GM18517 (cell line): ENCODE measurements around the gene COL5A1.

Source experiments
- ATAC-seq: cut with Tn5 transposase; IDR thresholded peaks from one replicate; pipeline ENCODE4 v1.9.1; 2021; ENCODE audit warnings: mild to moderate bottlenecking, moderate library complexity; ENCODE audit not compliant: unreplicated experiment

Gene COL5A1

GRCh38 chr9:134863941-134864820 lies 222.6 kb downstream of the COL5A1 start:
- no peak for ATAC-seq

DNA sequence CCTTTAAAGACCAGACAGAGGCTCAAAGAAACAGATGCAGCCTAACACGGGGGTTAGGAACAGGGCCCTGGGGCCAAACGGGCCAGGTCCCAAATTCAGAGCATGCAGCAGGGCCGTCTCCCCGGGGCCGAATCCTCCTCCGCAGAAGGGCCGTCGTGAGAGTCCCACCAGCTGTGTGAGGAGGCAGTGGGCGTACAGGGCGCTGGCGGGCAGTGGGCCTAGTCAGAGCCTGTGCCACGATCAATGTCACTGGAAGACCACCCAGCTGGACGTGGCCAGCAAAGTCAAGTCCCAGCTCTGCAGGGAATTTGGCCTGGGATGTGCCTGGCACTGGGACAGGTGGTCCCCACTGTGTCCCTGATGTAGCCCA lies 223.2 kb downstream of the COL5A1 start:
- ATAC-seq: no peak

DNA sequence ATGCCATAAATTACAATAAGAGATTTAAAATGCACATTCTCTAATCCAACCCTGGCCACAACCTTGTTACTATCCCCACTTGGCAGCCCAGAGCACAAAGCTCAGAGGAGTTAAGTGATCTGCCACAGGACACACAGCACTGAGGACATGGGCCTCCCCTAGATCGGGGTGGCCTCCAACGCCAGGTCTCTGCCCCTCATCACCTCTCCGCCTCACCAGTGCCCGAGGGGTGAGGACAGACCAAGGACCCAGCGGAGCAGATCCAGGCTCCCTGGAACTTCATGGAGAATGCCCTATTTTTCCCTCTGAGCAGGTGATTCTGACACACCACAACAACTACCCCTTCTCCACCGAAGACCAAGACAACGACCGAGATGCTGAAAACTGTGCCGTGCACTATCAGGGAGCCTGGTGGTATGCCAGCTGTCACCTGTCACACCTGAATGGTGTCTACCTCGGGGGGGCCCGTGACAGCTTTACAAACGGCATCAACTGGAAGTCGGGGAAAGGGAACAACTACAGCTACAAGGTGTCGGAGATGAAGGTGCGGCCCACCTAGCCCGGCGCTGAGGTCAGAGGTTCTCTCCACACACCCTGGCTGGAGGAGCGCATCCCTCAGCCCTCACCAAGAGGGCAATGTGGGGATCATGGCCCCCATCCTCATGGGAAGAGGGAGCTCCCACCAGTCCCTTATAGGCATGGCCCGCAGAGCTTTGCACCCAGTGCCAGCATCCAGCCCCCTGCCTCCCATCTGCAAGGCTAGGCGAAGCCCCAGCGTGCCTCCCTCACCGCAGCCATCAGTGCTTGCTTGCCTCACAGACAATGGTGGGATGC lies 226.5 kb downstream of the COL5A1 start:
- ATAC-seq: no peak

DNA sequence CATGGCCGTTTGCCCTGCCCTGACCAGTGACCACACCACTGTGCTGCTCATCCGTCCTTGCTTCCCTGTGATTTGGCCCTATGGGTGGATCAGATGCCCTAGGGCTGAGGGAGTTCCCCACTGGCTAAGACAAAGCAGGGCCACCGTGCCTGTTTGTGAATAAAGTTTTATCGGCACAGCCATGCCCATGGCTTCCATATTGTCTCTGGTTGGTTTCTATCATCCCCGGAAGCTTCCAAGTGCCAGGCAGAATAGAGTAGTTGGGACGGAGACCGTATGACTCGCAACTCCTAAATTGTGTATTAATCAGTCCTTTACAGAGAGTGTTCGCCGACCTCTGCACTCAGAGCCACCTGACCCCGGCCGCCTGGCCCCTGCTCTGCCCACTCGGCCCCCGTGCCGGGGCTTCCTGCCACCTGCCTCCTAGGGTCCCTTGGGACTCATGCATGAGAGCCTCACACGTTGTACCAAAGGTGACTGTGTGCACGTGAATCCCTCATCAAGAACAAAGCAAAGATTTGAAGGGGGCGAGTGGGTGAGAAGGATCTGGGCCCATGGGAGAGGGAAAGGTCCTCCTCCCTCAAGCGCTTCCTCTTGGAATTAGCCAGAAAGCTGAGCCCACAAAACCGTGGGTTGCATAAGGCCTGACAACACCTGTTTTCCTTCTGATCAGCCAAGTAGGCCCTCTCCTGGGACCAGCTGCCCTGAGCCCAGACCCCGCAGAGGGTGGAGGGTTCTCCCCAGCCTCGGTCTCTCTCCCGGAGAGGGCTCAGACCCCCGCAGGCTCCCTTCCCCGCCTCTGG lies 227.3 kb downstream of the COL5A1 start:
- ATAC-seq: no peak

DNA sequence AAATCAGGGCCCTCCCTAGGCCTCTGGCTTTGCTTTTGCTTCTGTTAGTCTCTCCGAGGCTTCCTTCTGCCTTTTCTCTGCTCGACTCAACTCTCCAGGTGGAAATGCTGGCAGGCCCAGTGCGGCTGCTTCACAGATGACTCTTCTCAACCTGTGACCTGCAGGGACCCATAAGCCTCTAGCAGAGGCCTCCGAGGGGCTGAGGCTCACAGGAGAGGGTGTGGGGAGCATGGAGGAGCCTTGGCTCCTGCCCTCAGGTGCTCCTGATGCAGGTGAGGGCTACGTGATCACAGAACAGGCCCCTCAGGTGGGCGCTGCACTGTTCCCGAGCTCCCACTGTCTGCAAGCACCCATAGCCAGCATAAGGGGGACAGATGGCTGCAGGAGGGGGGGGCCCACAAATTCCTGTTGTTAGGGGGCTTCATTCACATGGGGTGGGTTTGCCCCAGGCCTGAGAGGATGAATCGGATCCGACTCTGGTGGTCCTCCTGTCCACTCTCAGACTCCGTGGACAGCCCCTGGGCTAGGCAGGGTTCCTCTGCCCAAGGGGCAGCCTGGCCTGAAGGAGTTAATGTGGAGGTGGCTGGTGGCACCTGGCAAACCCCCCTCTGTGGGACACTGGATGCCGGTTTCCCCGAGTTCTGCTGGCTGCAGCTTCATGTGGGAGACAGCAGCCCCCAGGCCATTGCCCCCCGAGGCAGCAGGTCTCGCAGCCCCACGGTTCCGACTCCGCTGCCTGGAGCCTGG lies 228.1 kb downstream of the COL5A1 start:
- no peak for ATAC-seq

DNA sequence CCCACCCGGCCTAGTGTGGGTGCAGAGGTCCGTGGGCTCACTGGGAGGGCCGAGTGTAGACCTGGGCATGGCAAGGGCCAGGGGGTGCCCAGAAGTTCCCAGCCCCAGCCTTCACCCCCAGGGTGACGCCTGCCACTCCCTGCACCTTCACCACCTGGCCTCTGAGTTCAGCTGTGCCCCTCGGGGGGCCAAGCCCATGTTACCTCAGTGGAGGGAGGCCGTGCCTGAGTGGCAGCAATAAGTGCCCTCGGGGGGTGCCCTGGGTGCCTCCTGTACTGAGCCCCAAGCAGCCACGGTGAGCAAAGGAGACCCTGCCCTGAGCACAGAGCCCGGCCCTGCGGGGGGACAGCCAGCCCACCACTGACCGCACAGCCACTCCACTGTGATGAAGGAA lies 228.7 kb downstream of the COL5A1 start:
- no peak for ATAC-seq

DNA sequence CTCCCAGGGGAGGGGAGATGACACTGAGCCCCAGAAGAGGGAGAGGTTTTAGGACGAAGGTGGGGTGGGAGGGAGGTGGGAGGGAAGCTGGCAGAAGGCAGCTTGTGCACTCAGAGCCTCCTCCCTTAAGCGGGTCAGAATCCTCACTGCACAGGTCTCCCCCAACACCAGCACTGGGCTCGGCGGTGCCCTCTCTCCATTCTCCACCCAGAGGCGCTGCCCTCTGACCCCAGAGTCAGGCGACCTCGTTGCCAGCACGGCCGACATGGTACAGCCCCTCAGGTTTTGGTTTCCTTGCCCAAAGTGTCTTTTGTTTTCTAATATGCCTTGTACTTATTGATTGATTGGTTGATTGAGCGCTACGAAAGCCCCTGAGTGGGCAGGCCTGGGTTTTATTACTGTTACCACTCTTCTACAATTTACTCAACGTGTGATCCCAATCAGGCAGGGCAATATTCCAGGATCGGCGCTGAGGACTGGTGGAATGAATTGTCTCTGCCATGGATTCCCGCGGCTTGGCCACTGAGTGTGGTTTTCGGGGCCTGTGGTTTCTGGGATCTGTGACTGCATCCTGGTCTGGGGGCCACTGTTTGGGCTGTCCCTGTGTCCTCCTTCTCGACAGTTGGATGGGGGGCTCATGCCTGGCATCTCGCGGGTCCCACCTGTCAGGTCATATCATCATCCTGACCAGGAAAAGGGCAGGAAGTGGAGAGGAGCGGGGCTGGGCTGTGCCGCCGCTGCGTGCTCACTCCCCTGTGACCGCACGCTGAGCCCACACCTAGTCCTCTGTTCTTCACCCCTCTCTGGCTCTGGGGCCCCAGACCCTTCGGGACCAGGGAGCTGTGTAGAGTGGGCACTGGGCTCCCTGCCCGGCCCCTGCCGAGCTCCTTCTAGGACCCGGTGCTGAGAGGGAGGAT lies 229.4 kb downstream of the COL5A1 start:
- no peak for ATAC-seq

DNA sequence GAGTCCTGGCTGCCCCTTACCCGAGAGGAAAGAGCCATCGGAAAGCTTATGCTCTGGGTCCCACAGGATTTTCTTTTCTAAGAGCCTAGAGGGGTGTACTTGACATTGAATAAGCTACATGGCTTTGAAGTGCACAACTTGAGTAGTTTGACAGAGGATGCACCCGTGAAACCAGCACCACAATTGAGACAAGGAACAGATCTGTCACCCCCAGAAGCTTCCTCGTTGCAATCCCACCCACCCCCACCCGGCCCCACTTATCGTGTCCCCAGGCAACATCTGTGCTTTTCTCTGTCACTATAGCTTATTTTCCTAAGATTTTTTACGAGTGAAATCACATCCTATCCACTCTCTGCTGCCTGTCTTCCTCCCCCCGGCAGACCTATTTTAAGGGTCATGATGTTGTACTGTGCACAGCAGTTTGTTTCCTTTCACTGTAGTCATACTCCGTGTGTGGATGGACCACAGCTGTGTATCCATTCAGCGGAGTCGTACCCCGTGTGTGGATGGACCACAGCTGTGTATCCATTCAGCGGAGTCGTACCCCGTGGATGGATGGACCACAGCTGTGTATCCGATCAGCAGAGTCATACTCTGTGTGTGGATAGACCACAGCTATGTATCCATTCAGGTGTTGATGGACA lies 230.2 kb downstream of the COL5A1 start:
- ATAC-seq: no peak

DNA sequence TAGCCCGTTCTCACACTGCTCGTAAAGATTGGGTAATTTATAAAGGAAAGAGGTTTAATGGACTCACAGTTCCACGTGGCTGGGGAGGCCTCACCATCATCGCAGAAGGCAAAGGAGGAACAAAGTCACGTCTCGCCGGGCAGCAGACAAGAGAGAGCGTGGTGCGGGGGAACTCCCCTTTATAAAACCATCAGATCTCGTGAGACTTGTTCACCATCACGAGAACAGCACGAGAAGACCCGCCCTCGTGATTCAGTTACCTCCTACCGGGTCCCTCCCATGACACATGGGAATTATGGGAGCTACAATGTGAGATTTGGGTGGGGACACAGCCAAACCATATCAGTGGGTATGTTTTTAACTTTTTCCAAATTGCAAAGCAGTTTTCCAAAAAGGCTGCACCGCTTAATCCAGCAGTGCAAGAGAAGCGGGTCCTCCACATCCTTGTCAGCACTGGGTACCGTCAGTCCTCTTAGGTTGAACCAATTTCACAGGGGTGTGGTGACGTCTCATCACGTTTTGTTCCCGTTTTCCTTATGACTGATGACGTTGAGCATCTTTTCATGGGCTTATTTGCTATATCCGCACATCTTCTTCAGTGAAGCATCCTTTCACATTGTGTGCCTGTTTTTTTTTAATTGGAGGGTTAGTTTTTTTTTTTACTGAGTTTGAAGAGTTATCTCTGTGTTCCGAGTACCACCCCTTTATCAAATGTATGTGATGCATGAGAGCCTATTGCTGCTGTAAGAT lies 231.1 kb downstream of the COL5A1 start:
- ATAC-seq: no peak

GRCh38 chr9:134875371-134875770 lies 233.8 kb downstream of the COL5A1 start:
- ATAC-seq: no peak

DNA sequence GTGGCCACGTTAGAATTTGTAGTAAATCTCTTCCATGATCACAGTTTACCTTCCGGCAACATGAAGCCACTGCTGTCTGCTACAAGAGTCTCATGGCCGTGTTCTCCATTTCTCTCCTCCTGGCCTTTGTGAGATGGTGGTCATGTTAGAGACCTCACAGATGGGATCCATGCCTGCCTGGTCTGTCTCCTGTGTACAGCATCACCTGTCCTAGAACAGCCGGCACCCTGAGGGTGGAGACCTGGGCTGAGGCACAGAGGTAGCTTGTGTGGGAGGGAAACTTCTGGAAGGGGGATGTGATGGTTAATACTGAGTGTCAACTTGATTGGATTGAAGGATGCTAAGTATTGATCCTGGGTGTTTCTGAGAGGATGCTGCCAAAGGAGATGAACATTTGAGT lies 235.9 kb downstream of the COL5A1 start:
- ATAC-seq: no peak

DNA sequence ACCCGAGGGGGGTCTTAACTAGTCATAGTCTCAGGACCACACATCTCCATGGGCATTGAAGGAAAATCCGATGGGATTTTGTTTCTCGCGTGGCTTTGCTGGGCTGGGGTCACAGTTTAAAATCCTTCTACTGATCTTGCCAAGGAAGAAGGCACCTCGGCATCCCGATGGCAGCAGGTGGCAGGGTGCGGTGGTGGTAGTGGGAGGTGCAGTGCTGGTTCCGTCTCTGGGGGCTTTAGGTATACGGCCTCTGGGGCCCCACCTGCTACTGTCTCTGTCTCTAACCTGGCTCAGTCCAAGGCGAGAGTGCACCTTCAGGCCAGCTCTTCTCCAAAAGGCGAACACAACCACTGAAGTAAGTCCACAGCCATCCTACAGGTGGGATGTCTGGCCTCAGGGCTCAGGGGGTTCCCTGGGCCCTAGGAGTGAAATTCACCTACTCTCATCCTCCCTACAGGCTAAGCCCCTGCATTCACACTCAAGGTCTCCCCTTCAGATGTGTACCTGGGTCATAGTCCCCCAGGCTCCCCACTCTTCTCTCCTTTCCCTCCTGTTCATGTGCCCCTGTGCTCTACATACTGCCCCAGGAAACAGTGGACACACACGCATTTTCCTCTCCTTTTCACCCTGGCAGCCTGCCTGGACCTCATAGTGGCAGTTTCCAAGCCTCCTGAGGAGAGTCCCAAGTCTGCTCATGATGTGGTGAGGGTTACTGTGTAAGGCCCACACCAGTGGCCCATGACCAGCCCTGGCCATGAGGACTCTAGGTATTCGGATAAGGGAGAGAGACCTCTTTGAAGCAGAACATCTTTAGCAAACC lies 238.3 kb downstream of the COL5A1 start:
- no peak for ATAC-seq

DNA sequence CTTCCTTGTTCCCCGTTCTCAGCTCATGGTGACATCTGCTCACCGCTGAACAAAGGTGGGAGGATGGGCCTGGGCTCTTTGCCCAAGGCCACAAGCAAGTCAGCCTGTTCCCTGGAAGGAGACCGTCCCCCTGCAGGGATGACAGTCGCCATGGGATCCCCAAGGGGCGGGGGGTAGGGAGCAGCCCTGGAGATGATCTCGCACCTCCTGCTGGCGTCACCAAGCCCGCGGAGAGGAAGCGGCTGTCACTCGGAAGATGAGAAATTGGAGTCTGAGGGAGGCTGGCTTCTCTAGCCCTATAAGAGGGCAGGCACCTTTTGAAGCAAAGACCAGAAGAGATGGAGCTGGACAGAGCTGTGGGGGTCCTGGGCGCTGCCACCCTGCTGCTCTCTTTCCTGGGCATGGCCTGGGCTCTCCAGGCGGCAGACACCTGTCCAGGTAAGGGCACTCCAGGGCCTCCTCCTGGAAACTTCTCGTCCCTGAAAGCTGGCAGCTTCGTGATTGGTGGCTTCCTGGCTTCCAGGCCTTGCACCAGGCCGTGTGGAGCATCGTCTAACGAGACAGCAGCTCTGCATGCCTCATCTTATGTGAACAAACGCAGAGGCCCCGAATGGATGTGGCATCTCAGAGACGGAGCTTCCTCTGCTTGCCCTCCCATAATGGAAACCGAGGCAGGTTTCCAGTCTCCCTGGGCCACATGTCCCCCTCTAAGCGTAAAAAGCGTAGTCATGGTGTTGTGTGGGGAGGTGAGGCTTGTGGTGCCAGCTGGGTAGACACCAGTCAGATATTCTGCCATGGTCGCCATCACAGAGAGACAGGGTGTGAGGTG lies 239.1 kb downstream of the COL5A1 start, which contains the start of gene FCN2:
TSS of gene FCN2 (plus strand) at position 327 of the 829 bp plus-strand sequence. CDS start at position 339, 12 bp downstream.
- no peak for ATAC-seq

GRCh38 chr9:134881313-134881670 lies 239.7 kb downstream of the COL5A1 start:
- ATAC-seq: no peak

GRCh38 chr9:134882204-134882785 lies 240.7 kb downstream of the COL5A1 start:
- ATAC-seq: no peak
